B cell (primary cell): Measurements from ENCODE around the gene KLK1. TPM values are rescaled to one million over a fixed set of nuclear protein-coding genes. Genes with fewer than 3 reads are reported as not detected.

ENCODE experiments used
- ATAC-seq: fragments of 200-7000 bp; cut with Tn5 transposase; one replicate; pipeline ENCODE4 v1.10.0; 2021; ENCODE audit warnings: low read depth, mild to moderate bottlenecking, moderate number of reproducible peaks, moderate library complexity
- CTCF ChIA-PET: fragments of 350-600 bp; sonication (Branson Sonifier 250); formaldehyde crosslinking; loops from one replicate; lab custom pipeline; 2021; ENCODE audit warnings: antibody characterized with exemption, inconsistent platforms; lab: Charles Lee
- POLR2A ChIA-PET: fragments of 350-600 bp; sonication (Branson Sonifier 250); formaldehyde crosslinking; loops from one replicate; lab custom pipeline; 2021; ENCODE audit warnings: antibody characterized with exemption; lab: Charles Lee
- DNase-seq: peaks from one replicate; pipeline ENCODE4 v3.0.0; 2013
- H2AFZ ChIP-seq: 2 replicates; pipeline ENCODE4 v1.6.1; 2012; ENCODE audit warnings: mild to moderate bottlenecking, low read depth, low read length; ENCODE audit not compliant: insufficient read depth, poor library complexity, severe bottlenecking
- H3K27ac ChIP-seq, 2 donors: 1 replicate in 1 of 2; 2 replicates in 1 of 2; pipeline ENCODE4 v1.5.1; 2012 to 2013; ENCODE audit warnings: low read length in 2 of 2, mild to moderate bottlenecking in 2 of 2, moderate library complexity in 1 of 2
- H3K27me3 ChIP-seq, 4 experiments: fragments of 200-600 bp in 1 of 4; sonication (generic) in 1 of 4; replicated peaks in 1 of 4; 1 replicate in 2 of 4; 2 replicates in 2 of 4; pipeline versions ENCODE4 v1.6.1 to v1.7.0; 2013 to 2016; ENCODE audit warnings: low read length in 3 of 4, mild to moderate bottlenecking in 2 of 4, mixed read lengths in 1 of 4, moderate library complexity in 1 of 4; ENCODE audit not compliant: insufficient read depth in 4 of 4, control insufficient read depth in 3 of 4; ENCODE audit errors: control extremely low read depth in 1 of 4
- H3K36me3 ChIP-seq, 2 experiments: replicated peaks in 1 of 2; 1 replicate in 1 of 2; 2 replicates in 1 of 2; pipeline versions ENCODE4 v1.6.1 to v1.7.1; 2013; ENCODE audit warnings: low read length in 1 of 2; ENCODE audit not compliant: insufficient read depth in 2 of 2, control insufficient read depth in 1 of 2; ENCODE audit errors: control extremely low read depth in 1 of 2, extremely low read depth in 1 of 2
- H3K4me1 ChIP-seq, 2 donors: fragments of 200-600 bp in 1 of 2; sonication (generic) in 1 of 2; 1 replicate in 1 of 2; 2 replicates in 1 of 2; pipeline versions ENCODE4 v1.5.1 to v1.6.1; 2013 to 2017; ENCODE audit warnings: low read length in 2 of 2; ENCODE audit not compliant: control insufficient read depth in 2 of 2, insufficient read depth in 2 of 2
- H3K4me2 ChIP-seq: replicated peaks from 2 replicates; pipeline ENCODE3; 2012; ENCODE audit warnings: mild to moderate bottlenecking, low read depth, low read length; ENCODE audit not compliant: poor library complexity, severe bottlenecking
- H3K4me3 ChIP-seq, 5 experiments: fragments of 200-600 bp in 1 of 5; sonication (generic) in 1 of 5; 1 replicate in 3 of 5; 2 replicates in 2 of 5; pipeline versions ENCODE4 v1.5.1 to v1.7.0; 2011 to 2016; ENCODE audit warnings: low read length in 4 of 5, mild to moderate bottlenecking in 4 of 5, low read depth in 2 of 5, control low read depth in 1 of 5, moderate library complexity in 1 of 5; ENCODE audit not compliant: insufficient read depth in 1 of 5; ENCODE audit errors: control extremely low read depth in 1 of 5, extremely low read depth in 1 of 5
- H3K79me2 ChIP-seq: fragments of 200-600 bp; sonication (generic); one replicate; pipeline ENCODE4 v1.6.0; 2016; ENCODE audit warnings: low read length; ENCODE audit not compliant: control insufficient read depth, insufficient read depth
- H3K9ac ChIP-seq: fragments of 200-600 bp; sonication (generic); 2 replicates; pipeline ENCODE4 v1.6.1; 2017; ENCODE audit warnings: mild to moderate bottlenecking, low read length, moderate library complexity
- H3K9me3 ChIP-seq, 3 donors: one replicate each; pipeline versions ENCODE4 v1.6.1 to v1.7.1; 2013; ENCODE audit warnings: low read length in 2 of 3; ENCODE audit not compliant: control insufficient read depth in 2 of 3, insufficient read depth in 1 of 3; ENCODE audit errors: control extremely low read depth in 1 of 3
- H4K20me1 ChIP-seq: 2 replicates; pipeline ENCODE4 v1.6.0; 2012; ENCODE audit warnings: mild to moderate bottlenecking, low read length; ENCODE audit not compliant: insufficient read depth, control insufficient read depth, poor library complexity, severe bottlenecking
- H3K27ac Mint-ChIP-seq: one replicate; pipeline ENCODE4 v1.8.0; 2021; ENCODE audit warnings: mixed read lengths
- H3K27me3 Mint-ChIP-seq: one replicate; pipeline ENCODE4 v1.8.0; 2021; ENCODE audit warnings: mixed read lengths
- H3K4me1 Mint-ChIP-seq: one replicate; pipeline ENCODE4 v1.8.0; 2021; ENCODE audit warnings: mixed read lengths
- H3K4me3 Mint-ChIP-seq: one replicate; pipeline ENCODE4 v1.8.0; 2021; ENCODE audit warnings: mixed read lengths
- H3K9me3 Mint-ChIP-seq: one replicate; pipeline ENCODE4 v1.8.0; 2022; ENCODE audit warnings: mixed read lengths; ENCODE audit not compliant: insufficient read depth
- EZH2 ChIP-seq: IDR thresholded peaks from 2 replicates; pipeline ENCODE4 v1.6.1; 2012; ENCODE audit warnings: borderline replicate concordance, low read depth, mild to moderate bottlenecking, moderate library complexity, low read length; ENCODE audit not compliant: insufficient read depth, poor library complexity, severe bottlenecking
- WGBS: methylation state at CpG from one replicate; pipeline ENCODE4 v1.1.5; 2013; ENCODE audit warnings: missing lambda C conversion rate; ENCODE audit not compliant: insufficient coverage; 5-methylcytosine and 5-hydroxymethylcytosine counted together
- intact Hi-C: fragments of 100-400 bp; cut with micrococcal nuclease; formaldehyde crosslinking; loops from one replicate; pipeline ENCODE4 v1.10.0; 2022
- polyA plus RNA-seq: library from polyadenylated mRNA; depleted of rRNA; stranded (reverse); fragments of >200 nt; gene quantifications from 2 replicates; pipeline ENCODE4 v1.2.3, GENCODE V29; 2012
- total RNA-seq, 2 donors: library from RNA; stranded (reverse); fragments of 120-200 nt in 1 of 2; gene quantifications; 1 replicate in 1 of 2; 2 replicates in 1 of 2; pipeline versions ENCODE4 v1.2.3 to v1.2.4, GENCODE V29; 2013 to 2022
- TF ChIP-seq, protein P1 (sequence below): fragments of 200-600 bp; IDR thresholded peaks from one replicate; pipeline ENCODE4 v1.8.0; 2022; ENCODE audit warnings: antibody characterized with exemption, mild to moderate bottlenecking

The KLK1 gene
- total and polyA plus RNA-seq, 2 donors (not counting 1 experiment from before 2014, with no cell fraction given): 9.5 to 15.2 TPM

DNA sequence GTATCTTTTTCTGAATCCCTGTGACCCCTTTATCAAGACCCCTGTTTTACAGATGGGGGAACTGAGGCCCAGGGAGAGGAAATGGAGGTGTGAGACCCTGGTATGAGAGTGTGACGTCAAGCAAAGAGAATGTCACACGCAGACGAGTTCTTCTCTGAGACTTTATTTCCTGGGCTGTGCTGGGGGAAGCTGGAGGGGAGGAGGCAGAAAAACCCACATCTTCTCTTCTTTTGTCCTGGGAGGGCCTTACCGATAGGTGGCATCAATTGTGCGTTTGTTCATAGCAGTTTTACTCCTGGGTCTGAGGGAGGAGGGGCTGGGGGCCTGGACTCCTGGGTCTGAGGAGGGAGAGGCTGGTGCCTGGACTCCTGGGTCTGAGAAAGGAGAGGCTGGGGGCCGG, 14.7 kb upstream of the KLK1 start:
- 20% methylated on average over 5 of the region's 6 CpGs for WGBS
- TF ChIP-seq EZH2: no peak
- TF ChIP-seq, protein P1, sequence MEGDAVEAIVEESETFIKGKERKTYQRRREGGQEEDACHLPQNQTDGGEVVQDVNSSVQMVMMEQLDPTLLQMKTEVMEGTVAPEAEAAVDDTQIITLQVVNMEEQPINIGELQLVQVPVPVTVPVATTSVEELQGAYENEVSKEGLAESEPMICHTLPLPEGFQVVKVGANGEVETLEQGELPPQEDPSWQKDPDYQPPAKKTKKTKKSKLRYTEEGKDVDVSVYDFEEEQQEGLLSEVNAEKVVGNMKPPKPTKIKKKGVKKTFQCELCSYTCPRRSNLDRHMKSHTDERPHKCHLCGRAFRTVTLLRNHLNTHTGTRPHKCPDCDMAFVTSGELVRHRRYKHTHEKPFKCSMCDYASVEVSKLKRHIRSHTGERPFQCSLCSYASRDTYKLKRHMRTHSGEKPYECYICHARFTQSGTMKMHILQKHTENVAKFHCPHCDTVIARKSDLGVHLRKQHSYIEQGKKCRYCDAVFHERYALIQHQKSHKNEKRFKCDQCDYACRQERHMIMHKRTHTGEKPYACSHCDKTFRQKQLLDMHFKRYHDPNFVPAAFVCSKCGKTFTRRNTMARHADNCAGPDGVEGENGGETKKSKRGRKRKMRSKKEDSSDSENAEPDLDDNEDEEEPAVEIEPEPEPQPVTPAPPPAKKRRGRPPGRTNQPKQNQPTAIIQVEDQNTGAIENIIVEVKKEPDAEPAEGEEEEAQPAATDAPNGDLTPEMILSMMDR: no peak
- H3K4me3 Mint-ChIP-seq: no peak overlapping the region

DNA sequence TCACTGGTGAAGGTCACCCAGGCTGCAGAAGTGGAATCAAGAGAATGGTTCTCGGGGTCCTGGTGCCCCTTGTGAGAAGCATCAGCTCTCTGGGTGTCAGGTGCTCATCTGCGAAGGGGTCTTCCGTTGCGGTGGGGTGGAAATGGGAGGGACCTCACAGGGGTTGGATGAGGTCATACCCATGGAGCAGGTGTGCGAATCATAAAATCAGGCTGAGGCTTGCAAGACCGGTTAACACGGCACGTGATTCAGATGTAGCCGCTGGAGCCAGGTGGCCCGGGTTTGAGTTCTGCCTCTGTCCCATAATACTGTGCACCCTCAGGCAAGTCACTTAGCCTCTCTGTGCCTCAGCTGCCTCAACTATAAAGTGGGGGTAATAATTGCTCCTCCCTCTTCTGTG, 13.7 kb upstream of the KLK1 start:
- Histone ChIP-seq H3K27ac (no peak overlapping the region), H3K4me1 (peaks cover 11 to 14% of the 10 kb centered on the region in 2 donors), H4K20me1 (no peaks in the 10 kb centered on the region), H3K36me3 (no peaks in the 10 kb centered on the region), H2AFZ (no peak overlapping the region), H3K9ac (no peak overlapping the region), H3K4me3 (no peak overlapping the region), H3K4me2 (no peak overlapping the region), H3K79me2 (no peaks in the 10 kb centered on the region), H3K9me3 (peaks cover 0 to 10% (median 0%) of the 10 kb centered on the region in 3 donors), H3K27me3 (peaks cover 0 to 41% (median 2%) of the 10 kb centered on the region in 4 experiments)
- Mint-ChIP-seq H3K4me3 (peak overlapping the region; percentile 88), H3K4me1 (peaks cover 26% of the 10 kb centered on the region), H3K27ac (no peak overlapping the region), H3K9me3 (peaks cover under 1% of the 10 kb centered on the region), H3K27me3 (peaks cover 35% of the 10 kb centered on the region)
- ChIA-PET CTCF (interaction anchor here (1.3 to 3.2 kb wide), 2 partner anchors 52 to 84 kb away, joined by 3 to 11 read pairs; no protein-coding TSS in a partner anchor), POLR2A (no interaction called here)
- no peak for DNase-seq
- intact Hi-C loops: loop anchor here (5.0 kb wide), 1 partner anchor 60 kb away; no protein-coding TSS in a partner anchor
- no peak for ATAC-seq
- WGBS: 86% methylated on average over 8 of the region's 10 CpGs
- TF ChIP-seq, protein P1: no peak
- no peak for TF ChIP-seq EZH2

More for the DNA sequence above, 14.7 kb upstream of the KLK1 start:
- Mint-ChIP-seq H3K4me1 (peaks cover 26% of the 10 kb centered on the region), H3K27me3 (peaks cover 29% of the 10 kb centered on the region), H3K27ac (peak overlapping the region; percentile 55), H3K9me3 (peaks cover 4% of the 10 kb centered on the region)
- H3K4me2 ChIP-seq: no peak overlapping the region
- H4K20me1 ChIP-seq: no peaks in the 10 kb centered on the region
- H3K4me1 ChIP-seq: peaks cover 11 to 14% of the 10 kb centered on the region in 2 donors
- DNase-seq (peak; percentile 48), ATAC-seq (no peak)
- H3K79me2 ChIP-seq: no peaks in the 10 kb centered on the region
- H3K27me3 ChIP-seq: peaks cover 0 to 33% (median 2%) of the 10 kb centered on the region in 4 experiments
- CTCF ChIA-PET: interaction anchor here (1.5 to 3.2 kb wide), 2 partner anchors 54 to 83 kb away, joined by 3 to 11 read pairs; no protein-coding TSS in a partner anchor
- POLR2A ChIA-PET: no interaction called here
- intact Hi-C loops: loop anchor here (5.0 kb wide), 1 partner anchor 59 kb away; no protein-coding TSS in a partner anchor
- H3K27ac ChIP-seq: no peak overlapping the region
- H3K9me3 ChIP-seq: peaks cover 0 to 17% (median 2%) of the 10 kb centered on the region in 3 donors
- no peak overlapping the region for H3K4me3 ChIP-seq
- H2AFZ ChIP-seq: no peak overlapping the region
- no peak overlapping the region for H3K9ac ChIP-seq
- no peaks in the 10 kb centered on the region for H3K36me3 ChIP-seq
